ENCODE measurements around the gene STK33. TPM values are rescaled to one million over a fixed set of nuclear protein-coding genes. Genes with fewer than 3 reads are reported as not detected.

STK33 gene
- total and polyA plus RNA-seq, 2 donors = 6.7 to 11.0 TPM

- no peak for DNase-seq (ENCODE audit: extremely low spot score)
- 94% methylated on average over 3 of the region's 3 CpGs for WGBS
- H3K36me3 ChIP-seq (ENCODE audit: insufficient read depth) = no peaks in the 10 kb centered on the region
- H3K4me1 ChIP-seq (ENCODE audit: insufficient read depth) = no peaks in the 10 kb centered on the region
- no peak overlapping the region for H3K4me3 ChIP-seq (ENCODE audit: low read depth, low read length)
- H3K27ac ChIP-seq (ENCODE audit: low read depth) = no peak overlapping the region
These were observed 201.1 kb downstream of the STK33 start for GRCh38 chr11:8392886-8393285.

DNA sequence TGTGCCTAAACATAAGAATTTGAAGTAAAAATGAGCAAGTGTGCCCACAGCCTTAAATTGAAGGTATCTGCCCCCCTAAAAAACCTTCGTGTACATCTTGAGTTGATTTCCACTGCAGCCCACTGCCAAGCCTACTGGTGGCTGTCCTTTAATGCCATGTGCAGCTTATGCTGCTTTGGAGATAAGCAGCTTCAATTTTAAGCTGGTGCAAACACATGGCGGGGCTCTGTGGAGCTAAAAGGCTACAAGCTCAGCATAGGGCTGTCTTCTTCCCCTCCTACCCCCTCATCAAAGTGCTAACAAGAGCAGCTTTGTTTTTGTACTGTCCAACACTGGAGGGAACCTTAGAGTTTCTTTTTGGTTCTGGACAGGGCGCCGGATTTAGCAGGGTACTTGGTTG, 201.9 kb downstream of the STK33 start:
- Histone ChIP-seq H3K4me1 (ENCODE audit: insufficient read depth) (no peaks in the 10 kb centered on the region), H3K27ac (ENCODE audit: low read depth) (no peak overlapping the region), H3K4me3 (ENCODE audit: low read depth, low read length) (no peak overlapping the region), H3K36me3 (ENCODE audit: insufficient read depth) (no peaks in the 10 kb centered on the region)
- WGBS = 84% methylated on average over 4 of the region's 4 CpGs
- no peak for DNase-seq (ENCODE audit: extremely low spot score)

DNA sequence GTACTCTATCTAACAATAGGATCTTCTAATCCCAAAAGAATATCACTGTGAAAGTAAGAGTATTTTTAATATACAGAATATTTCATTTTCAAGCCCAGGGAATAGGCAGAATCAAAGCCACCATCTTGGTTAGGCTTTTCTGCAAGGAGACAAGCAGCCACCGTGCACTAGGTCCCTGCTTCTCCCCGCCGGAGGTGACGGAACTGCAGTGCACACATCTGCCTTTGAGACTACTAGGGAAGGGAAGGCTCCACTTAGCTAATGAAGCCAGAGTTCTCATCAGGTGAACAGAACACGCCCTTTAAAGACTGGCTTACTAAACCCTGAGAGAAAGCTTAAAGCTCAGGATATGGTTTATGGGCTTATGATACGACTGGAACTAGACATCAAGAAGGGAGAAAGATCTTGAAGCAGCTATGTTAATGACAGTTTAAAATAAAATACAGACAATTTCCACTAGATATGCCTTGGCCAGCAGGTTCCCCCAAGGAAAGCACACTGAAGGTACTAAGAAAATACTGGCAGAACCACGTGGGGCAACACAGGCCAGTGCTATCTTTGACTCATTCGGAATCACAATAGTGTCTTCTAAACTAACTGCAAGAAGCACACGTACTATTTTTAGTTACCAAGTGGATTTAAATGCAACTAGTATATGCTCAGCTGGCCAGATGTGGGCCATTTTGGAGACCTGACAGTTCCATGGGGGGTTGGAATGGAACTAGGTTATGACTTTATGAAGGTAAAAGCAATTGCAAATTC, 203.0 kb downstream of the STK33 start:
- Histone ChIP-seq H3K36me3 (ENCODE audit: insufficient read depth) (no peaks in the 10 kb centered on the region), H3K4me3 (ENCODE audit: low read depth, low read length) (no peak overlapping the region), H3K4me1 (ENCODE audit: insufficient read depth) (no peaks in the 10 kb centered on the region), H3K27ac (ENCODE audit: low read depth) (no peak overlapping the region)
- WGBS = 91% methylated on average over 9 of the region's 9 CpGs
- DNase-seq (ENCODE audit: extremely low spot score) = no peak

DNA sequence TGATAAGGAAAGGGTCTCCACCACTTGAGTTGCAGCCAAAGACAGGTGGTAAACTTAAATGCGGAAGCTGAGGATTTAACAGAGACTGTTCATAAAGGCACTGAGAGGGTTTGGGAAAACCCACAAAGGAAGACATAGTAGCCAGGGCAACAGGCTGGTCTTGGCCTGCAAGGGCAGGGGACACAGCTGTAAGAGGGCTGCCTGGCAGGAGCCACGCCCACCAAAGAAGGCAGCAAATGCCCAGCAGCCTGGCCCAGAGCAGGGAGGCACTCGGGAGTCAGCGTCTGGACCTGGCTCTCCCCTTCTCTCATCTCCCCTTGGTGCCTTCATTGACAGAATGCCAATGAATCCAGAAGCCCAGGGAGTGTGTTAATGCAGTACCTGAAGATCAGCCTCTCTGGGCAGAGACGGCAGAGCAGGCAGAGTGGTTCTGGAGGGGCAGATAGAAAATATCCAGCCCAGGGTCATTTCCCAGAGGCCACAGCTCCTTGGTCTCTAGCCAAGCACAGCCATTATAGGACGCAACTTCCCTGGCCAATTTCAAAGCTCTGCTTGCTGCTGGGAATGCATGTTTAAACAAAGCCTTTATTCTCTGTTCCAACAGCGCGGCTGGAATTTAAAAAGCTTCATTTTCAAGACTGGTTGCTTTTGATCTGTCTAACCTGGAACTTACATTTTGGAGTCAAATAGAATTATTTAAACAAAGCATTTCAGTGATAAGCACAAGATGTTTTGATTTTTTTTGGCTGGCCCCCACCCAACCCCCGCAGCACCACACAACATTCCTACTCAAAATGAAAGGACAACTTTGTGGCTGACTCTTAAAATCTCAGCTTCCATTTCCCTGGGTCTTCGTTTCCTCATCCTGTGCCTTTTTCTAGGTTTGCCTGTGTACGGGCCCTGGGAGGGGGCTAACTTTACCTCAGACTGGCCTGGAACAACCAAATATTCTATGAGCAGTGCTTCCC, 204.7 kb downstream of the STK33 start:
- Histone ChIP-seq H3K36me3 (ENCODE audit: insufficient read depth) (no peaks in the 10 kb centered on the region), H3K4me1 (ENCODE audit: insufficient read depth) (no peaks in the 10 kb centered on the region), H3K4me3 (ENCODE audit: low read depth, low read length) (no peak overlapping the region), H3K27ac (ENCODE audit: low read depth) (no peak overlapping the region)
- DNase-seq (ENCODE audit: extremely low spot score) = peak; percentile 11
- WGBS = 22% methylated on average over 11 of the region's 11 CpGs

DNA sequence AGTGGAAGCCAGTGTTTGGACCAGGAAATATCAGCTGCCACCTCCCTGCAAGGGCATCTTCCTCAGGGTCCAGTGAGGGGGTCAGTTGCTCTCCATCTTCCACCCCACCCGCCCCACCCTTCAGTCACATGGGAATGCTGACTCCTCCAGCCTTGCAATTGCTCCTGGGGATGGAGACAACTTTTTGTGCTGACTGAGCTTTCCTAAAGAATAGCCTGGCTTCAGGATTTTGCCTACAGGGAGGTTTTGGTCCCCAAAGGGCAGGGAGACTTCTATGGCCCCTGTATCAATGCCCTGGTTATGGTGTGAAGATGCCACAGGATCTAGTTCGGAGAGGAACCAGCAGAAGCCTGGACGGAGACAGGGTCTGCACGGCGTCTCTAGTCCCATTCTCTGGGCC, 206.3 kb downstream of the STK33 start:
- Histone ChIP-seq H3K4me1 (ENCODE audit: insufficient read depth) (no peaks in the 10 kb centered on the region), H3K27ac (ENCODE audit: low read depth) (no peak overlapping the region), H3K36me3 (ENCODE audit: insufficient read depth) (no peaks in the 10 kb centered on the region), H3K4me3 (ENCODE audit: low read depth, low read length) (no peak overlapping the region)
- no peak for DNase-seq (ENCODE audit: extremely low spot score)
- WGBS = 97% methylated on average over 5 of the region's 5 CpGs

- H3K36me3 ChIP-seq (ENCODE audit: insufficient read depth) = no peaks in the 10 kb centered on the region
- H3K27ac ChIP-seq (ENCODE audit: low read depth) = no peak overlapping the region
- no peak for DNase-seq (ENCODE audit: extremely low spot score)
- no peaks in the 10 kb centered on the region for H3K4me1 ChIP-seq (ENCODE audit: insufficient read depth)
- no peak overlapping the region for H3K4me3 ChIP-seq (ENCODE audit: low read depth, low read length)
- WGBS = 92% methylated on average over 7 of the region's 7 CpGs
These were observed 206.9 kb downstream of the STK33 start for GRCh38 chr11:8387141-8387540.

DNA sequence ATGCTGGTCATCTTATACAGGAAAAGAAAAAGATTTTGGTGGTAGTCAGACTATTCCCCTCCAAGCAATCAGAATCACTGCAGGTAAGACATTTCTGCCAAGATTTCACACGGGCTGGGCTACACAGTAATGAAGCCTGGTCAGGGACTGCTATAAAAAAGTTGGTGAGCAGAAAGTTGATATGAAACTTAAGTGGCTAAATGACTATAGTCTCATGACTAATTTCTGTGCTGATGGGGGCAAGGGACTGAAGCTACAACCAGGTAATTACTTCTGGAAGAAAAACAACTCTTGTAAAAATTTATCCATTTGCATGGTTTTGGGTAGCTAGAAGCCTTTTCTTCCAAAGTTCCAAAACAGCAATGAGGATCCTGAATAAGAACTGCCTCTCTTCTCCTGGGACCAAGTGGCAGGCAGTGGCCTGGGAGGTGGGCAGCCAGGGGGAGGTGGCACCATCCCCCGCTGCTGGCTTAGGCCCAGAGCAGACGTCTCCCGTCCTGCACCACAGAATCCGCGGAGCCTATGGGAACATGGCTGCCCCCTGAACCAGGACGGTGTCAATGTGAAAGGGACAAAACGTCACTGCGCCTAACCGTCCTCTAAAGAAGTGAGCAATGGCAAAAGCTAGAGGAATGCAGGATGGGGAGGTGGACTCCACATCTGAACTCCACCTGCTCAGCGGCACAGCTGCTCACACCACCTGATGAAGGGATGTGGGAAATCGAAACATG, 207.7 kb downstream of the STK33 start:
- DNase-seq (ENCODE audit: extremely low spot score) = no peak
- Histone ChIP-seq H3K27ac (ENCODE audit: low read depth) (no peak overlapping the region), H3K36me3 (ENCODE audit: insufficient read depth) (no peaks in the 10 kb centered on the region), H3K4me3 (ENCODE audit: low read depth, low read length) (no peak overlapping the region), H3K4me1 (ENCODE audit: insufficient read depth) (no peaks in the 10 kb centered on the region)
- 89% methylated on average over 12 of the region's 12 CpGs for WGBS

DNA sequence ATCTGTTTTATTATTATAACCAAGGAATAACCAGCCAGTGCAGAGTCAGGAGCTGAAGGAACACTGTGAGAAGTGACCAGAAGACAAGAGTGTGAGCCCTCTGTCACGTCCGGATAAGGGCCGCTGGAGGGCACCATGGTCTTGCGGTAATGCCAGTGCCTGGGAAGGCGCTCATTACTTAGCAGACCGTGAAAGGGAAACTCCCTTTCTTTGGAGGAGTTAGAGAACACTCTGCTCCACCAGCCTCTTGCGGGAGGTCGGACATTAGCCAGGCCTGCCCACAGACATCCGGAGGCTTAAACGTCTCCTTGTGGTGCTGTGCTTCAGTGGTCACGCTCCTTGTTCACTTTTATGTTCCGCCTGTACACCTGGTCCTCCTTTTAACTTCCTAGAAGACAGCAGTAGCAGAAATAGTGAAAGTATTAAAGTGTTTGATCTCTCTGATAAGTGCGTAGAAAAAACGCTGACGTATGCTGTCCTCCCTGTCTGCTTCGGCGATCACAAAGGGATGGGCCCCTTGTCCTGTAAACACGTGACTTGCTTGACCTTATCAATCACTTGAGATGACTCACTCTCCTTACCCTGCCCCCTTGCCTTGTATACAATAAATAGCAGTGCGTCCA, 209.7 kb downstream of the STK33 start:
- no peak overlapping the region for H3K27ac ChIP-seq (ENCODE audit: low read depth)
- DNase-seq (ENCODE audit: extremely low spot score) = no peak

GRCh38 chr11:8383627-8384026, 210.4 kb downstream of the STK33 start:
- H3K4me3 ChIP-seq (ENCODE audit: low read depth, low read length) = no peak overlapping the region
- no peak for DNase-seq (ENCODE audit: extremely low spot score)
- no peak overlapping the region for H3K27ac ChIP-seq (ENCODE audit: low read depth)
- H3K36me3 ChIP-seq (ENCODE audit: insufficient read depth) = no peaks in the 10 kb centered on the region
- H3K4me1 ChIP-seq (ENCODE audit: insufficient read depth) = no peaks in the 10 kb centered on the region
- WGBS = 95% methylated on average over 3 of the region's 3 CpGs

More for the DNA sequence above, 209.7 kb downstream of the STK33 start:
- Histone ChIP-seq H3K36me3 (ENCODE audit: insufficient read depth) (no peaks in the 10 kb centered on the region), H3K4me3 (ENCODE audit: low read depth, low read length) (no peak overlapping the region), H3K4me1 (ENCODE audit: insufficient read depth) (no peaks in the 10 kb centered on the region)
- WGBS = 66% methylated on average over 19 of the region's 19 CpGs

DNA sequence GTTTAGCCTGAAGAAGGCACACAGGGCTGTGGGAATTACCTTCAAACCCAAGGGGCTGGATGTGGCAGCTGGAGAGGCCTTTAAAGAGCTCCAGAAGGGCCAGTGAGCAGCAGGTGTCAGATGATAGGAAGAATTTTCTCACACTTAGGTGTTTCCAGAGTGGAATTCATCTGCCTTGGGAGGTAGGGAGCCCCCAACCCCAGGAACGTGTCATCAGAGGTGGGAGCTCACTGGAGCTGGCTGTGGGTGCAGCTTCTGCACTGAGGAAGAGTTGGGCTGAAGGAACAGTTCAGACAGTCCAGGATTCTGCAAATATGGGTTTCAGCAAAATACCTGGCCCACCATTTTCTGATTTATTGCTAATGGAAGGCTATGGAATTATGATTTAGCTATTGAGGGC, 210.8 kb downstream of the STK33 start:
- Histone ChIP-seq H3K4me1 (ENCODE audit: insufficient read depth) (no peaks in the 10 kb centered on the region), H3K4me3 (ENCODE audit: low read depth, low read length) (no peak overlapping the region), H3K36me3 (ENCODE audit: insufficient read depth) (no peaks in the 10 kb centered on the region), H3K27ac (ENCODE audit: low read depth) (no peak overlapping the region)
- whole genome bisulfite sequencing = 66% methylated on average over 1 of the region's 1 CpG
- no peak for DNase-seq (ENCODE audit: extremely low spot score)

- Histone ChIP-seq H3K4me1 (ENCODE audit: insufficient read depth) (no peaks in the 10 kb centered on the region), H3K27ac (ENCODE audit: low read depth) (no peak overlapping the region), H3K4me3 (ENCODE audit: low read depth, low read length) (no peak overlapping the region), H3K36me3 (ENCODE audit: insufficient read depth) (no peaks in the 10 kb centered on the region)
- WGBS = 89% methylated on average over 9 of the region's 9 CpGs
- DNase-seq (ENCODE audit: extremely low spot score) = no peak
These were observed 211.5 kb downstream of the STK33 start for GRCh38 chr11:8382436-8383053.

GRCh38 chr11:8381871-8382396, 212.1 kb downstream of the STK33 start:
- WGBS = 82% methylated on average over 13 of the region's 13 CpGs
- Histone ChIP-seq H3K36me3 (ENCODE audit: insufficient read depth) (no peaks in the 10 kb centered on the region), H3K4me1 (ENCODE audit: insufficient read depth) (no peaks in the 10 kb centered on the region), H3K27ac (ENCODE audit: low read depth) (no peak overlapping the region), H3K4me3 (ENCODE audit: low read depth, low read length) (no peak overlapping the region)
- no peak for DNase-seq (ENCODE audit: extremely low spot score)

- DNase-seq (ENCODE audit: extremely low spot score) = no peak
- no peaks in the 10 kb centered on the region for H3K36me3 ChIP-seq (ENCODE audit: insufficient read depth)
- no peak overlapping the region for H3K27ac ChIP-seq (ENCODE audit: low read depth)
- H3K4me1 ChIP-seq (ENCODE audit: insufficient read depth) = no peaks in the 10 kb centered on the region
- 85% methylated on average over 6 of the region's 6 CpGs for WGBS
- H3K4me3 ChIP-seq (ENCODE audit: low read depth, low read length) = no peak overlapping the region
These were observed 212.7 kb downstream of the STK33 start for GRCh38 chr11:8381343-8381742.

All from urinary bladder (tissue), 4 donors.